Measurements from ENCODE around the gene TDRD9.

TDRD9 gene

DNA sequence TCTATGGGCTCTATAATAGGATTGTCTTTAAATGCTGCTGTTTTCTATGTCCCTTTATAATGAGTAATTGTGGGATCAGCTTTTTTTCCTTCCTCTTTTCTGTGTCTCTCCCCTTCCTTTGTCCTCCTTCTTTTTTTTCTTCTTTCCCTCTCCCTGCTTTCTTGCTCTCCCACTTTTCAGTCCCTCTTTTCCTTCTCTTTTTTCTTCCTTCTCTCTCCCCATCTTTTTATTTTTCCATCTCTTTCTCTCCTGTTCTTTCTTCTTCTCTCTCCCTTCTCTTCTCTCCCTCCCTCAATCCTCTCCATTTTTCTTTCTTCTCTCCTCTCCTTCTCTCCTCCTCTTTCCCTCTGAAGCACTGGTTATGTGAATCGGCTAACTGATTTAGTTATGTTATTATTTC, 76.6 kb downstream of the TDRD9 start:
- Histone ChIP-seq H3K27me3 (ENCODE audit: control insufficient read depth in 1 of 2, insufficient read depth in 2 of 2, low read length in 2 of 2) (peaks cover 0 to under 1% of the 10 kb centered on the region in 2 donors), H3K36me3 (ENCODE audit: control insufficient read depth in 1 of 2, insufficient read depth in 2 of 2, low read length in 2 of 2) (no peaks in the 10 kb centered on the region), H3K9me3 (ENCODE audit: control insufficient read depth in 1 of 2, low read length in 2 of 2) (no peaks in the 10 kb centered on the region), H3K9ac (ENCODE audit: low read depth in 1 of 2, low read length in 2 of 2) (no peak overlapping the region), H3K27ac (ENCODE audit: low read depth, low read length) (no peak overlapping the region), H3K4me3 (ENCODE audit: low read depth in 1 of 2, low read length in 2 of 2) (no peak overlapping the region), H3K4me1 (ENCODE audit: control insufficient read depth in 1 of 2, insufficient read depth in 2 of 2, low read length in 2 of 2) (no peaks in the 10 kb centered on the region)

GRCh38 chr14:104005489-104005888, 77.2 kb downstream of the TDRD9 start:
- no peak overlapping the region for H3K4me3 ChIP-seq (ENCODE audit: low read depth in 1 of 2, low read length in 2 of 2)
- no peak overlapping the region for H3K9ac ChIP-seq (ENCODE audit: low read depth in 1 of 2, low read length in 2 of 2)
- no peaks in the 10 kb centered on the region for H3K36me3 ChIP-seq (ENCODE audit: control insufficient read depth in 1 of 2, insufficient read depth in 2 of 2, low read length in 2 of 2)
- no peaks in the 10 kb centered on the region for H3K4me1 ChIP-seq (ENCODE audit: control insufficient read depth in 1 of 2, insufficient read depth in 2 of 2, low read length in 2 of 2)
- no peaks in the 10 kb centered on the region for H3K27me3 ChIP-seq (ENCODE audit: control insufficient read depth in 1 of 2, insufficient read depth in 2 of 2, low read length in 2 of 2)
- no peaks in the 10 kb centered on the region for H3K9me3 ChIP-seq (ENCODE audit: control insufficient read depth in 1 of 2, low read length in 2 of 2)
- no peak overlapping the region for H3K27ac ChIP-seq (ENCODE audit: low read depth, low read length)

- Histone ChIP-seq H3K9ac (ENCODE audit: low read depth in 1 of 2, low read length in 2 of 2) (no peak overlapping the region), H3K4me3 (ENCODE audit: low read depth in 1 of 2, low read length in 2 of 2) (no peak overlapping the region), H3K27ac (ENCODE audit: low read depth, low read length) (no peak overlapping the region), H3K4me1 (ENCODE audit: control insufficient read depth in 1 of 2, insufficient read depth in 2 of 2, low read length in 2 of 2) (no peaks in the 10 kb centered on the region), H3K9me3 (ENCODE audit: control insufficient read depth in 1 of 2, low read length in 2 of 2) (no peaks in the 10 kb centered on the region), H3K27me3 (ENCODE audit: control insufficient read depth in 1 of 2, insufficient read depth in 2 of 2, low read length in 2 of 2) (no peaks in the 10 kb centered on the region), H3K36me3 (ENCODE audit: control insufficient read depth in 1 of 2, insufficient read depth in 2 of 2, low read length in 2 of 2) (no peaks in the 10 kb centered on the region)
Measured at GRCh38 chr14:104007121-104007520, 78.9 kb downstream of the TDRD9 start.

GRCh38 chr14:104009297-104009696, 81.0 kb downstream of the TDRD9 start:
- H3K4me3 ChIP-seq (ENCODE audit: low read depth in 1 of 2, low read length in 2 of 2), result no peak overlapping the region
- no peak overlapping the region for H3K27ac ChIP-seq (ENCODE audit: low read depth, low read length)
- no peaks in the 10 kb centered on the region for H3K27me3 ChIP-seq (ENCODE audit: control insufficient read depth in 1 of 2, insufficient read depth in 2 of 2, low read length in 2 of 2)
- no peaks in the 10 kb centered on the region for H3K9me3 ChIP-seq (ENCODE audit: control insufficient read depth in 1 of 2, low read length in 2 of 2)
- H3K9ac ChIP-seq (ENCODE audit: low read depth in 1 of 2, low read length in 2 of 2), result no peak overlapping the region
- no peaks in the 10 kb centered on the region for H3K4me1 ChIP-seq (ENCODE audit: control insufficient read depth in 1 of 2, insufficient read depth in 2 of 2, low read length in 2 of 2)
- no peaks in the 10 kb centered on the region for H3K36me3 ChIP-seq (ENCODE audit: control insufficient read depth in 1 of 2, insufficient read depth in 2 of 2, low read length in 2 of 2)

DNA sequence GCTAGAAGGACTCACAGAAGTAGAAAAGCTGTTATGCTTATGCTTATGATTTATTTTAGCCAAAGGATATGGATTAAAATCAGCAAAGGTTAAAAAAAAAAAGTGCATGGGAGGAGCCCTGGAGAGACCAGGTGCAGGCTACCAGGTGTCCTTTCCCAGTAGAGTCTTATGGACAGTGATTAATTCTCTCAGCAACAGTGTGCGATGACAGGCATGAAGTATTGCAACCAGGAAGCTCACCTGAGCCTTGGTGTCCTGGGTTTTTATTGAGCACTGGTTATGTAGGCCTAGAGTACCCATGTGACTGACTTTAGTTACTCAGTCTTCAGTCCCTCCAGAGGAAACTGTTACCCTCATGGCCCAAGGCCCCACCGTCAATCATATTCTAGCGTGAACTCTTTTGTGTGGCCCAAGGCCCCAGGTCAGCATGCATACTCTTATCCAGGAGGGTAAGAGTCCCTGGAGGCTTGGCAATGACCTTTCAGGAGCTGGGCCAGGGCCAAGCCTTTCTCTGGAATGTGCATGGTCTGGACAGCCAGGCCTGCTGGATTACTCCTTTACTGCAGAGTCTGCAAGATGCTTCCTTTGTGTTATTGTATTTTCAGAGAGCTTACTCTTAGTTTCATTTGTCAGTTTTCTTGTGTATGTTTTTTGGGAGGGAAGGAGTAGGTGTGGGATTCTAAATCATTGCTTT, 83.7 kb downstream of the TDRD9 start:
- Histone ChIP-seq H3K4me3 (ENCODE audit: low read depth in 1 of 2, low read length in 2 of 2) (no peak overlapping the region), H3K27me3 (ENCODE audit: control insufficient read depth in 1 of 2, insufficient read depth in 2 of 2, low read length in 2 of 2) (peaks cover 0 to 1% of the 10 kb centered on the region in 2 donors), H3K4me1 (ENCODE audit: control insufficient read depth in 1 of 2, insufficient read depth in 2 of 2, low read length in 2 of 2) (no peaks in the 10 kb centered on the region), H3K27ac (ENCODE audit: low read depth, low read length) (no peak overlapping the region), H3K9me3 (ENCODE audit: control insufficient read depth in 1 of 2, low read length in 2 of 2) (no peaks in the 10 kb centered on the region), H3K9ac (ENCODE audit: low read depth in 1 of 2, low read length in 2 of 2) (no peak overlapping the region), H3K36me3 (ENCODE audit: control insufficient read depth in 1 of 2, insufficient read depth in 2 of 2, low read length in 2 of 2) (no peaks in the 10 kb centered on the region)

- H3K27ac ChIP-seq (ENCODE audit: low read depth, low read length), result no peak overlapping the region
- H3K36me3 ChIP-seq (ENCODE audit: control insufficient read depth in 1 of 2, insufficient read depth in 2 of 2, low read length in 2 of 2), result no peaks in the 10 kb centered on the region
- peaks cover 0 to 4% of the 10 kb centered on the region in 2 donors for H3K27me3 ChIP-seq (ENCODE audit: control insufficient read depth in 1 of 2, insufficient read depth in 2 of 2, low read length in 2 of 2)
- no peaks in the 10 kb centered on the region for H3K4me1 ChIP-seq (ENCODE audit: control insufficient read depth in 1 of 2, insufficient read depth in 2 of 2, low read length in 2 of 2)
- no peak overlapping the region for H3K9ac ChIP-seq (ENCODE audit: low read depth in 1 of 2, low read length in 2 of 2)
- H3K9me3 ChIP-seq (ENCODE audit: control insufficient read depth in 1 of 2, low read length in 2 of 2), result no peaks in the 10 kb centered on the region
- H3K4me3 ChIP-seq (ENCODE audit: low read depth in 1 of 2, low read length in 2 of 2), result no peak overlapping the region
Measured at GRCh38 chr14:104014764-104015163, 86.5 kb downstream of the TDRD9 start.

DNA sequence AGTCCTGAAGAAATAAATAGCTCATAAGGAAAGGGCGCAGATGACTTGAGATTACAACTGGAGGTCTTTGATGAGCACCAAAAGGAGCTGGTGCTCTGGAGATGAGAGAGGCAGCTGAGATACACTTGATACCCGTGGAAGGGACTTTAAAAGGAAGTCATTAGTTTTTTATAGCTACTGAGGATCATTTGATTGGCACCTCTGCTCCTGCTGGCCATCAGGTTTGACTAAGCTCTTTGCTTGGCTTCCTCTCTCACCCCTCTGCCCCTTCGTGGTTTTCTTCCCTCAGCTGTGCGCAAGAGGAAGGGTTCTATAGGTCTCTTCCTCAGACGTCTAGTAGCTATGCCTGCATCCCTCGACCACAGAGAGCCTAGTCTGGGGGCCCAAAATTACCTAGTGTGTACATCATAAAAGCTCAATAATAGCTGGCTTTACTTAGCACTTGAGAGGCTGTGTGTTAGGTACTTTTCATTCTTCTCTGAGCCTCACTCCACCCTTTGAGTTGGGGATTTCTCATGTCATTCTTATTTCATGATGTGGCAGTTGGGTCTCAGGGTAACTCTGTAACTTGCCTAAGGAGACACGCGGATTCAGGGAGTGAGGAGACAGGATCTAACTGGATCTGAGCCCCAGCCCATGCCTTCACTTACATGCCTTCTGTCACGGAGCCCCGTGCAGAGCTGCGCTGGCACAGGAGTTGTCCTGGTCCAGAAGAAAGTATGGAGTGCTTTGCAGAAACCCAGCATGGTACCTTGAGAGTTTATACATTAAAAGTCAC, 88.8 kb downstream of the TDRD9 start:
- Histone ChIP-seq H3K4me3 (ENCODE audit: low read depth in 1 of 2, low read length in 2 of 2) (no peak overlapping the region), H3K4me1 (ENCODE audit: control insufficient read depth in 1 of 2, insufficient read depth in 2 of 2, low read length in 2 of 2) (no peaks in the 10 kb centered on the region), H3K36me3 (ENCODE audit: control insufficient read depth in 1 of 2, insufficient read depth in 2 of 2, low read length in 2 of 2) (no peaks in the 10 kb centered on the region), H3K9ac (ENCODE audit: low read depth in 1 of 2, low read length in 2 of 2) (no peak overlapping the region), H3K9me3 (ENCODE audit: control insufficient read depth in 1 of 2, low read length in 2 of 2) (no peaks in the 10 kb centered on the region), H3K27me3 (ENCODE audit: control insufficient read depth in 1 of 2, insufficient read depth in 2 of 2, low read length in 2 of 2) (peaks cover 0 to 4% of the 10 kb centered on the region in 2 donors), H3K27ac (ENCODE audit: low read depth, low read length) (no peak overlapping the region)

DNA sequence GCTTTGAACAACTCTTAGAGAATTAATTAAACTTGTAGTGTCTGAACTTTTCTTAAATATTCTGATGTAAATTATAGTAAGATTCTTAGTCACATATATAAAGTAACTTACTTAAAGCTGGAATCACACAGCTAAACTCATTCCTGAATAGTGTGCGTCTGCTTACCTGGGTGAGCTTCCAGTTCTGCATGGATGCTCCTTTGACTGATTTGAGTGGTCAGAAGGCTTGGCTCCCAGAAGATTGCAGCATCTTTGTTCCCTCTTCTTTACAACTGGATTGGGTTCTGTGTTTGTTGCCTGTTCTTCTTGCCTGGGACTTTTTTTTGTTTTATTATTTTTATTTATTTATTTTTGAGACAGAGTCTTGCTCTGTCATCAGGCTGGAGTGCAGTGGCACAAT, 90.8 kb downstream of the TDRD9 start:
- Histone ChIP-seq H3K9ac (ENCODE audit: low read depth in 1 of 2, low read length in 2 of 2) (no peak overlapping the region), H3K4me3 (ENCODE audit: low read depth in 1 of 2, low read length in 2 of 2) (no peak overlapping the region), H3K9me3 (ENCODE audit: control insufficient read depth in 1 of 2, low read length in 2 of 2) (no peaks in the 10 kb centered on the region), H3K4me1 (ENCODE audit: control insufficient read depth in 1 of 2, insufficient read depth in 2 of 2, low read length in 2 of 2) (no peaks in the 10 kb centered on the region), H3K36me3 (ENCODE audit: control insufficient read depth in 1 of 2, insufficient read depth in 2 of 2, low read length in 2 of 2) (no peaks in the 10 kb centered on the region), H3K27me3 (ENCODE audit: control insufficient read depth in 1 of 2, insufficient read depth in 2 of 2, low read length in 2 of 2) (peaks cover 0 to 8% of the 10 kb centered on the region in 2 donors), H3K27ac (ENCODE audit: low read depth, low read length) (no peak overlapping the region)

DNA sequence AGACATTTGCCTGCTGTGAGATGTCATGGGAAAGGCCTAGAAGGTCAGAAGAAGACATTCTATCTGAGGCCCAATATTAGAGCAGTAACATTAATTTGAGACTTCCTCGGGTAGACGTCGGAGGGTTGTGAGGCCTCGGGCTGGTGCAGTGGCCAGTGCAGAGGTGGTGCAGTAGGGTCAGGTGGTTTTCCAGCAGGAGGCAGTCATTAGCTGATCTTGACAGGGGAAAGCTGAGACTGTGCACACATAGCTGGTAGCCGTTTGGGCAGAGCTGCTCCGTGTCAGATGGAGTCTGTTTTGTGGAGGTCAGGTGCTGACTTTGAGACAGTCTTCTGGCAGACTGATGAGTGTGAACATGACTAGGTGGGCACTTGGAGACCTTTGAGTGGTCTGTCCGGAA, 91.5 kb downstream of the TDRD9 start:
- H3K9me3 ChIP-seq (ENCODE audit: control insufficient read depth in 1 of 2, low read length in 2 of 2), result no peaks in the 10 kb centered on the region
- H3K27ac ChIP-seq (ENCODE audit: low read depth, low read length), result no peak overlapping the region
- H3K9ac ChIP-seq (ENCODE audit: low read depth in 1 of 2, low read length in 2 of 2), result no peak overlapping the region
- no peaks in the 10 kb centered on the region for H3K4me1 ChIP-seq (ENCODE audit: control insufficient read depth in 1 of 2, insufficient read depth in 2 of 2, low read length in 2 of 2)
- H3K36me3 ChIP-seq (ENCODE audit: control insufficient read depth in 1 of 2, insufficient read depth in 2 of 2, low read length in 2 of 2), result no peaks in the 10 kb centered on the region
- H3K4me3 ChIP-seq (ENCODE audit: low read depth in 1 of 2, low read length in 2 of 2), result no peak overlapping the region
- peaks cover 0 to 8% of the 10 kb centered on the region in 2 donors for H3K27me3 ChIP-seq (ENCODE audit: control insufficient read depth in 1 of 2, insufficient read depth in 2 of 2, low read length in 2 of 2)

- Histone ChIP-seq H3K27me3 (ENCODE audit: control insufficient read depth in 1 of 2, insufficient read depth in 2 of 2, low read length in 2 of 2) (peaks cover 0 to 8% of the 10 kb centered on the region in 2 donors), H3K27ac (ENCODE audit: low read depth, low read length) (no peak overlapping the region), H3K9me3 (ENCODE audit: control insufficient read depth in 1 of 2, low read length in 2 of 2) (no peaks in the 10 kb centered on the region), H3K9ac (ENCODE audit: low read depth in 1 of 2, low read length in 2 of 2) (no peak overlapping the region), H3K4me1 (ENCODE audit: control insufficient read depth in 1 of 2, insufficient read depth in 2 of 2, low read length in 2 of 2) (no peaks in the 10 kb centered on the region), H3K4me3 (ENCODE audit: low read depth in 1 of 2, low read length in 2 of 2) (no peak overlapping the region), H3K36me3 (ENCODE audit: control insufficient read depth in 1 of 2, insufficient read depth in 2 of 2, low read length in 2 of 2) (no peaks in the 10 kb centered on the region)
Measured at GRCh38 chr14:104020471-104020870, 92.2 kb downstream of the TDRD9 start.

Measured in duodenal mucosa (tissue), 2 donors.